NCI-H128 (cell line): ENCODE data around the gene WASHC2A.
"Not testable (repeated sequence)": the region's sequence is repeated elsewhere in the genome, so short reads cannot be mapped to it uniquely, and the experiment has no call there.

ENCODE experiments used
- DNase-seq: peaks from one replicate; lab custom pipeline; 2025; ENCODE audit not compliant: unreplicated experiment; lab: John Stamatoyannopoulos, UW

The WASHC2A gene

GRCh38 chr10:50059946-50060345, 7.8 kb upstream of the WASHC2A start:
- DNase-seq, result not testable (repeated sequence)

DNA sequence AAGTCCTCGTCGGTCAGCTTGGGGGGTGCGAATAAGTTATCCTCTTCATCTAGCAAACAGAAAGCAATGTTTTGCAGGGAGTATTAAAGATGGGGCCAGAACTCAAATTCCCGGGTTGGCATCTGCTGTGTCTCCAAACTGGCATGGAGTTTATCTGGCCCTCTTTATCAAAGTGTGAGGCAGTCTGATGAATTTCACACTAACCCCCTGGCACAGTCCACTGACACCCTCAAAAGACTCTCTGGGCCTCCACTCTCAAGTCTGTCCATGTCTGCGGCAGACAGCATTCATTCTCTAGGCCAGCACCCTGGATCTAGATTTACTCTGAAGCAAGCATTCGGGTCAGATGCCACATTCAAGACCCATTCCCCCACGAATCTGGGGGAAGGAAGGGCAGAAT, 6.2 kb upstream of the WASHC2A start:
- DNase-seq, result not testable (repeated sequence)

GRCh38 chr10:50063100-50063499, 4.7 kb upstream of the WASHC2A start:
- DNase-seq, result no peak

DNA sequence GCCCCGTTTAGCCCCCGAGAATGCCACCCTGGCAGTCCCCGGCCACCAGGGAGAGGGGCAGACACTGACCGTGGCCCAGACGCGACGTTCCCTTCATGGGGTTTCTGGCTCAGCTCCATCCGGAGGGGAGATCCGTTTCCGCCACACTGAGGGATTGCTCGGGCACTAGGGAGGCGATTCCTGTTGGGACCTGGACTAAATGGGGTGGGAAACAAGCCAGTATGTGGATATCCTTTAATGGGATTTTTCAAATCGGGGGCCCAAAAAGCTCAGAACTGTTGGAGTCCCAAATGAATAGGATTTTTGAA, 552 bp downstream of the WASHC2A start:
- DNase-seq, result not testable (repeated sequence)

DNA sequence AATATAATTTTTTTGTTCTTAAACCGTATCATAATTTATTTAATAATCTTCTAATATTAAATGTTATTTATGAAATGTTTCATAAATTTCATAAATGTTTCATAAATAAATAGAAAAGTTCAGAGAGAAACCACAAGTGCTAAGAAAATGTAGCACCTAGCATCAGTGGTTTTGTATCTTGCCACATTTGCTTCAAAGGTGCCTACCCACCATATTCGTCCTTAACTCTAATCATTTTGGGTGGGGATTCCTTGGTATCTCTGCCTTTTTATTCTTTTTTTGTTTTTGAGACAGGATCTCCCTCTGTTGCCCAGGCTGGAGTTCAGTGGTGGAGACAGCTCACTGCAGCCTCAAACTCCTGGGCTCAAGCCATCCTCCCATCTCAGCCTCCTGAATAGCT, 7.4 kb downstream of the WASHC2A start:
- not testable (repeated sequence) for DNase-seq

DNA sequence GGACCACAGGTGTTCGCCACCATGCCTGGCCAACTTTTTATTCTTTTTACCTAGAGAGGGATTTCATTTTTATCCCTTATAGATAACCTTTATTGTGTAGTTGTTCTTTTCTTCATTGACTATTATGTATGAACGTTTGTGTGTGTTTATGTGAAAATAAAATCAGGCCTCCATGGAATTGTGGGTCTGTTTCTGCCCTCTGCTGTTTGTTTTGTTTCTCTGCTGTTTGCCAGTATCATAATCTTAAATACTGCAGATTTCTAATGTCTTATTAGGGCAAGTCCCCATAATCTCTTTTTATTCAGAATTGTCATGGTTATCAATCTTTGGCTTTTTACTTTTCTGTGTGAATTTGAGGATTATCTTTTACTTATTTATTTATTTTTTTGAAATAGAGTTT, 7.8 kb downstream of the WASHC2A start:
- not testable (repeated sequence) for DNase-seq

DNA sequence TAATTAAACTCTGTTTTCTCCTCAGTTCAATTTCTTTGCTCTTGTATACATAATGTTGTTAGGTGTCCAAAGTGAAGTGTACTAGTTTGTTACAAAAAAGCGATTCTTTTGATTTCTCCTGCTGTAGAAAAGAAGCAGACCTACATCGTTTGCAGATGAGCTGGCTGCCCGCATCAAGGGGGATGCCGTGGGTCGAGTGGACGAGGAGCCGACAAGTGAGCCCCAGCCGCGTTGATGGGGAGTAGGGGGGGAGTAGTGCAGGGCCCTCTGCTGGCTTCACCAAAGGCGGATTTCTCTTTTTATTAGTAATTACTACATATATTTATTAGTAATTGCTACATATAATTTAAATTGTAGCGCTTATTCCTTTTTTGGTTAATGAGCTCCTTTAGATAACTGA, 23.6 kb downstream of the WASHC2A start:
- not testable (repeated sequence) for DNase-seq

DNA sequence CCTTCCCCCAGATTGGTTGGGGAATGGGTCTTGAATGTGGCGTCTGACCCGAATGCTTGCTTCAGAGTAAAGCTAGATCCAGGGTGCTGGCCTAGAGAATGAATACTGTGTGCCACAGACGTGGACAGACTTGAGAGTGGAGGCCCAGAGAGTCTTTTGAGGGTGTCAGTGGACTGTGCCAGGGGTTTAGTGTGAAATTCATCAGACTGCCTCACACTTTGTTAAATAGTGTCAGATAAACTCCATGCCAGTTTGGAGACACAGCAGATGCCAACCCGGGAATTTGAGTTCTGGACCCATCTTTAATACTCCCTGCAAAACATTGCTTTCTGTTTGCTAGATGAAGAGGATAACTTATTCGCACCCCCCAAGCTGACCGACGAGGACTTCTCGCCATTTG, 25.2 kb downstream of the WASHC2A start:
- not testable (repeated sequence) for DNase-seq

- not testable (repeated sequence) for DNase-seq
These were observed 26.9 kb downstream of the WASHC2A start for GRCh38 chr10:50094630-50095029.

DNA sequence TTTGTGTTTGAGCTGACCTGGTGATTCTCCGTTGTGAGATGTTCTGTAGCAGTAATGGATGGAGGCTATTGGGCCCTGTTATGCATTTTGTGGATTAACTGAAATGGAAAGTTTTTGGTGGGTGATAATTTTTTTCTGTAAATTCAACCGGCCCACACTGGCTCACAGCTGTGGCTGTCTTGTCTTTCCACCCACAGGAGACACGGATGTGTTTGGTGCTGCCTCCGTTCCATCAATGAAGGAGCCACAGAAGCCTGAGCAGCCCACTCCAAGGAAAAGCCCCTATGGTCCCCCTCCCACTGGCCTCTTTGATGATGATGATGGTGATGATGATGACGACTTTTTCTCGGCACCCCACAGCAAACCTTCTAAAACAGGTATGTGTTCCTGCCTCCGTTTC, 27.6 kb downstream of the WASHC2A start:
- not testable (repeated sequence) for DNase-seq

- DNase-seq, result not testable (repeated sequence)
These were observed 29.0 kb downstream of the WASHC2A start for GRCh38 chr10:50096722-50097121.

DNA sequence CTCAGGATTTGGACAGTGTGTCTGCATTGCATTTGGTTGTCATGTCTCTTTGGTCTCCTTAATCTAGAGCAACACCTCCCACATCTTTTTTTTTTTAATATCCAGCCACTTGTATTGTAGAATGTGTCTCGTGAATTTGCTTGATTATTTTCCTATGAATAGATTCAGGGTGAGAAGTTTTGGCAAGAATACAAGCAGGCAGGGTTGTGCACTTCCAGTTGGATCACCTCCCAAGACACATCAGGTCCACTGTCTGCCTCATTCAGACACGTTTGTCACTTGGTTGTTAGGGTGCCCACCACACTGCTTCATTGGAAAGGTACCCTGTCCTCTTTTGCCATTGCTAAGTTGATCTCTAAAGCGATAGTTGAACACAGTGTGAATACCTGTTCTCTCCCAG, 30.9 kb downstream of the WASHC2A start:
- not testable (repeated sequence) for DNase-seq

DNA sequence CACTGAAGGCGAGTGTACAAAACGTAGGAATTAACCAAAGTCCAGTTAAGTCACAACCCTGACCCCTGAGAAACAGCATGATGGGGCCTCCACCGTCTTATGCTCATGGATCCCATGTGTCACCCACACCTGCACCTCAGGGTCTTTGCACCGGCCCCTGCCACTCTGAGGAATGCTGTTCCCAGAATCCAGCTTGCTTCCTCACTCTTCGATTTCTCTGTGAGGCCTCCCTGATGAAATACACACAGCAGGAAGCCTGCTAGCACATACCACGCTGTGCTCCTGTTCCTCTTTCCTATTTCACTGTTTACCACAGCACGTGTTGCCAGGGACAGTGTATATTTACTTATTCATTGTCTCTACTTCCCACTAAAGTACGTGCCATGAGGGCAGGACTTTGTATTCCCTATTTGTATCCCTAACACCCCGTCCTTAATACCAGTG, 33.4 kb downstream of the WASHC2A start:
- not testable (repeated sequence) for DNase-seq

DNA sequence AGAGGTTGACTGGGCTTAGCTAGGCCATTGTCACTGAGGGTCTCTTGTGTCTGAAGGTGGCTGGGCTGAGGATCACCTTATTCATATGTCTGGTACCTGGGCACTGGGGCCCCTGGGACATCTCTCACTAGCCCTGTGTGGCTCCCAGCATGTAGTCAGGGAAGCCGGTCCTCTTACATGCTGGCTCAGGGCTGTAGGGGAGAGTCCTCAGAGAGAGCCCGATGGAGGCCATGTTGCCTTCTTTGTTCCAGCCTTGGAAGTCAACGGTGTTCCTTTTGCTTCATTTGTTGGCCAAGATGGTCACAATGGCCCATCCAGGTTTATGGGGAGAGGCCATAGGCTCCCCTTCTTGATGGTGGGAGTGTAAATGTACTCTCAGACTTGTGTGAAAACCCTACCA, 34.0 kb downstream of the WASHC2A start:
- DNase-seq, result not testable (repeated sequence)

GRCh38 chr10:50102267-50102666, 34.5 kb downstream of the WASHC2A start:
- not testable (repeated sequence) for DNase-seq

GRCh38 chr10:50108999-50109698, 41.4 kb downstream of the WASHC2A start:
- DNase-seq, result not testable (repeated sequence)

DNA sequence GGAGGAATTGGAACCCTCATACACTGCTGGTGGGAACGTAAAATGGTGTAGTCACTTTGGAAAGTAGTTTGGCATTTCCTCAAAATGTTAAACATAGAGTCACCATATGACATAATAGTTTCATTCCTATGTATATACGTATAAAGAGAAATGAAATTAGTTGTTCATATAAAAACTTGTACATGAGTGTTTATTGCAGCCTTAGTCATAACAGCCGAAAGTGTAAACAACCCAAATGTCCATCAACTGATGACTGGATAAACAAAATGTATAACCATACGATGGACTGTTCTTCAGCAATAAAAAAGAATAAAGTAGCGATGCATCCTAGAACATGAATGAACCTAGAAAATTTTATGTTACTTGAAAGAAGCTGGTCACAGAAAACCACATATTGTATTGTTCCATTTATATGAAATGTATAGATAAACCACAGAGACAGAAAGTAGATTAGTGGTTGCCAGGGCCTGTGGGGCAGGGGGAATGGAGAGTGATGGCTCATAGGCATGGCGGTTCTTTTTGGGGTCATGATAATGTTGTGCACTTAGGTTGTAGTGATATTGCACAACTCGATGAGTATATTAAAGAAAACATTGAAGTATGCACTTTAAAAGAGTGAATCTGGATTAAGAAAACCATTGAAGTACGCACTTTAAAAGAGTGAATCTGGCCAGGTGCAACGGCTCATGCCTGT, 44.8 kb downstream of the WASHC2A start:
- not testable (repeated sequence) for DNase-seq

- not testable (repeated sequence) for DNase-seq
These were observed 59.0 kb downstream of the WASHC2A start for GRCh38 chr10:50126765-50127164.

GRCh38 chr10:50127770-50128292, 60.1 kb downstream of the WASHC2A start:
- not testable (repeated sequence) for DNase-seq

- DNase-seq, result not testable (repeated sequence)
These were observed 63.7 kb downstream of the WASHC2A start for GRCh38 chr10:50131245-50131965.

DNA sequence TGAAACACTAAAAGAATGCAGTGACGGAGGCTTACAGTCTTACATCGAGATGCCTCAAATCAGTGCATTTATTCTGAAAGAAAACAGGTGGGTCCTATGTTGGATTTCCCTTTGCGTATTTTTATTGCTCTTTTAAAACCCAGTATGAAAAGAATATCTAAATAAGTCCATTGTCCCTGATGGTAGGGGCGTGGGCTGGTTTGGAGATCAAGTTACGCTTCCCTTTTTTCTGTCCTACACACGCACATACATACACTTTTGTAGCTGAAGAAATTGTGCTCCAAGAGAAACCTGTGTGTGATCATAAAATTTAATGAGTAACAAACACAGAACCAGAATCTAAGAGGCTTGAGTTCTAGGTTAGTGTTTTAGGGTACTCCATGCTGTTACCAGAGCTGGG, 64.6 kb downstream of the WASHC2A start:
- not testable (repeated sequence) for DNase-seq

- not testable (repeated sequence) for DNase-seq
These were observed 65.1 kb downstream of the WASHC2A start for GRCh38 chr10:50132841-50133240.
